Esophagus mucosa (tissue), 1 donor: ENCODE results near the gene MYBPH. TPM values are rescaled to one million over a fixed set of nuclear protein-coding genes. Genes with fewer than 3 reads are reported as not detected.

ENCODE experiments used
- ATAC-seq: fragments of 200-7000 bp; cut with Tn5 transposase; one replicate; pipeline ENCODE4 v1.9.1; 2020
- total RNA-seq: library from RNA; stranded (reverse); gene quantifications from one replicate; pipeline ENCODE4 v1.2.4, GENCODE V29; 2023
- donor health status: DM: yes; HTN: yes; CAD: no.

The MYBPH gene
- total RNA-seq, 1 donor from 2014 or later, result not detected

DNA sequence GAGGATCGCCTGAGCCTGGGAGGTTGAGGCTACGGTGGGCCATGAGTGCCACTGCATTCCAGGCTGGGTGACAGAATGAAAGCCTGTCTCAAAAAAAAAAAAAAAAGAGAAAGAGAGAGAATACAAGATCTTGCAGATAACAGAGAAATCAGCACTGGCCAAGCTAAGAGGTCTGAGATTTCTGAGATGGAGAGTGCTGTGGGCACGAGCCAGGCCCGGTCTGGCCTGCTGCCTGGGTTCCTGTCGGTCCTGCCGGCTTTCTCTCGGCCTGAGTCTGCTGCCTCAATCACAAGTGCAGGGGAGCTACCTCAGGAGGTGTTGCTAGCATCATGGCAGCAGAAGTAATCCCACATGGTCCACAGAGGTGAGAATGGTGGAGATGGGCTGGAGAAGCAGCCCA lies 29.1 kb downstream of the MYBPH start:
- no peak for ATAC-seq

DNA sequence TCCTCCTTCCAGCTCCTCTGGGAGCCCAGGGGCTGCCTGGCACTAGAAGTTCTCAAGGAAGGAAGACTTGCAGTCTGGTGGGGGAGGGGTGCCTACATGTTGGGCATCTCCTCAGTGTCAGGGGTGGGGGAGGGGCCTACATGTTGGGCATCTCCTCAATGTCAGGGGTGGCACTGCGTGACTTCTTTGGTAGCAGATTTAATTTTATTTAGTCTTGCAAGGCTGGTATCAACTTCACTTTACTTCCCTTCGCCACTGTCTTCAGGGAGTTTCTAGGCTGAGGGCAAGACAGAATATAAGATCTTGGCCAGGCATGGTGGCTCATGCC lies 29.6 kb downstream of the MYBPH start:
- ATAC-seq, result no peak

GRCh38 chr1:203145321-203146041 lies 30.1 kb downstream of the MYBPH start:
- ATAC-seq, result no peak

- no peak for ATAC-seq
Measured at GRCh38 chr1:203144661-203145060, 31.0 kb downstream of the MYBPH start.

DNA sequence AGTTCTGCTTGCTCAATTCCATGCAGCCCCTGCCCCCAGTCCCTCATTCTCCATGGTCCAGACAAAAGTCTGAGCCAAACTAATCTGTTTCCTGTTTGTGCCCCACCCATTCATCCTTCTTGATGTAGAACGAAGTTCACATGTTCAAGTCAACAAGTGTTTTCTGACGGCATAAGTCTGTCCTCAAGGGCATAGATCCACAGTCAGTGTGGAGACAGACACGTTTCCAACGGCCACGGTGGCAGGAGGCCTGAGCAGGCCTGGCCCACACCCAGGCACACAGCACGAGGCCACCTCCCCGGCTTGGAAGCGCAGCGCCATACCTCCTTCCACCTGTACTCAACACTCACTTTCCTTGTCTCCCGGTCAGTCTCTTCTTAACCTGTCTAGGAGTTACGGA lies 32.0 kb downstream of the MYBPH start:
- ATAC-seq, result no peak

DNA sequence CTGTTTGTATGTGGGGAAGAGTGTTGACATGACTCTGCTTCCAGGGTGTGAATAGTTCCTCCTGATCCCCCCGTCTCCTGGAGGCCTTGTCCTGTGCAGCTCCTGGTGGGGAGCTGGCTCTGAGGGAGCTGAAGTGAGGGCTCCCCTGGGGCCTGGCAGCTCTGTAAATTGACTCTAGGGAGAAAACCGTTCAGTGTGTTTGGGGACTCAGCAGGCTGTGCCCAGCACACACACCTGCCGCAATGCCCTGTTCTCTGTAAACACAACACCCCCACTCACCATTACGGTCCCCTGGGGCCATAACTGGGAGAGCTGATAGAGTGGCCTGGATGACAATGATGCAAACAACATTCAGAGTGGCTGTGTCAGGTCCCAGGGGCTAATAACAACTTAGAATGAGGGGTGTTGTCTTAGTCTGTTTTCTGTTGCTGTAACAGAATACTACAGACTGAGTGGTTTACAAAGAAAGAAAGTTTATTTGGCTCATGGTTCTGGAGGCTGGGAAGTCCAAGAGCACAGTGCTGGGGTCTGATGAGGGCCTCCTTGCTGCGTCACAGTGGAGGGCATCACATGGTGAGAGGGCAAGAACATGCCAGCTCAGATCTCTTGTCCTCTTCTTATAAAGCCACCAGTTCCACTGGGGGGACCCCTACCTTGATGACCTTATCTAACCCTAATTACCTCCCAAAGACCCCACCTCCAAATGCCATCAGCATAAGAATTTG lies 32.8 kb downstream of the MYBPH start:
- ATAC-seq, result no peak

GRCh38 chr1:203142124-203142523 lies 33.5 kb downstream of the MYBPH start:
- no peak for ATAC-seq

- ATAC-seq, result no peak
Measured at GRCh38 chr1:203140743-203141520, 34.7 kb downstream of the MYBPH start.

DNA sequence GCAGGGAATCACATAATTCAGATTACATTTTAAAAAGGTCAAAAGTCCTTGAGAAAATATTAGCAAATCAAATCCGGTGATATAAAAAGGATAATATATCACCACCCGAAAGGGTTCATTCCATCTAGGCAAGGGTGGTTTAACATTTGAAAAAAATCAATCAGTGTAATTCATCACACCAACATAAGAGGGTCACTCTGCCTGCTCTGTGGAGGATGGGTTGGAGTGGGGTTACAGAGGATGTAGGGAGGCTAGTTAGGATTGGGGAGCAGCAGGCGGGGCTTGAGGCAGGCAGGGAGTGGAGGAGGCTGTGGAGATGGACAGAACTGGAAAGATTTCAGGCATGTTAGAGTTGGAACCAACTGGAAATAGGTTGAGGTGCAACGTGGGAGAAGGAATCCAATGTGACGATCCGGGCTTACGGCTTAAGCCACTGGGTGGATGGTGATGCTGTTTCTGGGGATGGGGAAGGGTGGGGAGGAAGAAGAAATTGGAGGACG lies 35.6 kb downstream of the MYBPH start:
- ATAC-seq, result no peak

DNA sequence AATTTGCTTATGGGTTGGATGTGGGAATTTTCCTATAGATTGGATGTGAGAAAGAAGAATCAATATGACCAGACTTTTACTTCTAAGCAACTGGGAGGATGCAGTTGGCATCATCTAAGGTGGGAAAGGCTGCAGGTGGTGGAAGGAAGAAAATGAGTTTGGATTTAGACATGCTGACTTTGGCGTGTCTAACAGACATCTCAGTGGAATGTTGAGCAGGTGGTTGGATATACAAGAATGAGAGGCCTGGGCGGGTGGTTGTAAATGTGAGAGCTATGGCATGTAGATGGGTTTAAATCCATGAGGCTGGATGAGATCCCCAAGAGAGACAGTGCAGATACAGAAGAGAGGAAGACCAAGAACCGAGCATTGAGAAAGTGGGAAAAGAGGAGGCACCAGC lies 37.6 kb downstream of the MYBPH start:
- ATAC-seq, result no peak

DNA sequence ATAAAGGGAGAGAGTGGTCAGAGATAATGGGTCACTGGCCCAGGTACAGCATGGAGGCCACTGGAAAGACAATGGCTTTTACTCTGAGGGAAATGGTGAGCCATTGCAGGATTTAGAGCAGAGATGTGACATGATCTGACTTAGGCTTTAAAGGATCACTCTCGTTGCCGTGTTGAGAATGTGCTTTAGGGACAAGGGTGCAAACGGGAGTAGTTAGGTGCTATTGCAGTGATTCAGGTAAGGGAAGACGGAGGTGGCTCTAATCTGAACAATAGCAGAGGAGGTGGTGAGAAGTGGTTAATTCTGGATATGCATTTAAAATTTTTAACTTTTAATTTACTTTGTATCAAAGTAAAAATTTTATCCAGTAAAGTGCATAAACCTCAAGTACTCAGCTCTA lies 38.3 kb downstream of the MYBPH start:
- no peak for ATAC-seq

DNA sequence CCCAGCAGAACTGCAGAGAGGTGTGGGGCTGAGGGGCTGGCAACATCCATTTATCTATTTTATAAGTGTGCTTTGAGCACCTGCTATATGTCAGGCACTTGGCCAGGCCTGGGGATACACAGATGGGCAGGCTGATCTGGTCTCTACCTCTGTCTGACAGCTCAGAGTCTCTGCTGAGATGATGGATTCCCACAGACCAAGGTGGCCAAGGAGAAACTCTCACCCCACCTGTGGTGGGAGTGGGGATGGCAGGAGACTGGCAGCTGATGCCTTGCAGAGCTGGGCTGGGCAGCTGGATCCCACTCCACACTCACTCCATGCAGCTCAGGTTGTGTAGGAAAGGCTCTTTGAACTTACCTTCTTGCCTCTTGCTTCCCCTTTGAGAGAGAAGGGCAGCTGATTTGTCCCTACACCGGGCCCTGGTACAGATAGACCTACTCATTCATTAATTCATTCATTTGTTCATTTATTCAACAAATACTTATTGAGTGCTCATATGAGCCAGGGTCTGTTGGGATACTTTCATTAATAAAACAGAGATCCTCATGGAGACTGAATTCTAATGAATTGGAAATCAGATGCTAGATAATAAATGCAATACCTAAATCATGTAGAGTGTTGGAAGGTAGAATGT lies 39.1 kb downstream of the MYBPH start:
- ATAC-seq, result no peak

GRCh38 chr1:203135636-203136305 lies 39.9 kb downstream of the MYBPH start:
- ATAC-seq, result peak; percentile 52

- ATAC-seq, result no peak
Measured at GRCh38 chr1:203133970-203134725, 41.5 kb downstream of the MYBPH start.

- no peak for ATAC-seq
Measured at GRCh38 chr1:203131548-203132200, 44.0 kb downstream of the MYBPH start.

GRCh38 chr1:203130358-203130985 lies 45.2 kb downstream of the MYBPH start:
- no peak for ATAC-seq

DNA sequence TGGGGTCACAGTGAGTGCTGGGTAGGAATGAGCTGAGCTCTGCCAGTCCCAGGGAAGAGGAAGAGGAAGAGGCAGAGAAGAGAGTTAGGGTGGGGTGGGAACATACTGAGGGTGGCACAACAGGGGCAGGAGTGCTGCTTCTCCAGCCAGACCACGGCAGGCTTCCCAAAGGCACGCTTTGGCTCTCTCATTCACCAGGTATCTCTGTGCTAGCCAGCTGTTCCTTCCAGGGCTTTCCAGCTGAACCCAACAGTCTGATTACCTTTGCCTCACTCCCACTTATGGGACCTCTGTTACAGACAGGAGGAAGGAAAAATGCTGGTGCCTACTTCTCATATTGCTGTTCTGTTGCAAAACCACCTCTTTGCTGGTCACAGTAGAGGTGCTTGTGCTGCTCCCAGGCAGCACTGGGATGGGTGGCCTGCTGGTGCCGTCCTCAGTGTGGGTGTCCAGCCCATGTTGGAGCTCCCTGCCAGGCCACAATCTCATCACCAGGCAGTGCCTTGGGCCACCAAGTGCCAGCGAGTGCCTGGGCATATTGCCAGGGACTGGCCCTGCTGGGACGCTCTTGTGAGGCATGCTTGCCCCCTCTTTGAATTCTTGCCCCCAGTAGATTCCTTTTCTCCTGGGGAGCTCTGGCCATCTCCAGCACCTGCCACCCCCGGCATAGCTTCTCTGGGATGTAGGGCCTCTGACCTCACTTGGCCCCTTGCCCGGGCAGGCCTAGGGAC lies 46.0 kb downstream of the MYBPH start:
- ATAC-seq, result no peak

- peak; percentile 4 for ATAC-seq
Measured at GRCh38 chr1:203128716-203129500, 46.7 kb downstream of the MYBPH start.

GRCh38 chr1:203128431-203128715 lies 47.3 kb downstream of the MYBPH start:
- peak; percentile 4 for ATAC-seq
